ENCODE measurements around the gene LRCOL1. TPM values are rescaled to one million over a fixed set of nuclear protein-coding genes. Genes with fewer than 3 reads are reported as not detected.

LRCOL1 gene
- total and polyA plus RNA-seq, 2 of the 13 experiments (the other 11 are each of a cell fraction or from before 2014, with no cell fraction given): not detected

DNA sequence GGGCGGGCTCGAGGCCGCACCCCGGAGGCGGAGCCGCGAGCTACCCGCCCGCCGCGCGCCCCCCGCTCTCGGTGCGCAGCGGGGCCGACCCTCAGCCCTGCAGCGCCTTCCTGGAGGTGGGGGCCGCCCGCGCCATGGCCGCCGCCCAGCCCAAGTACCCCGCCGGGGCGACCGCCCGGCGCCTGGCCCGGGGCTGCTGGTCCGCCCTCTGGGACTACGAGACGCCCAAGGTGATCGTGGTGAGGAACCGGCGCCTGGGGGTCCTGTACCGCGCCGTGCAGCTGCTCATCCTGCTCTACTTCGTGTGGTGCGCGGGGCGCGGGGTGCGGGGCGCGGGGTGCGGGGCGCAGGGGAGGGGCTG is 8.3 kb upstream of the LRCOL1 start, which contains the start of gene P2RX2:
Gene P2RX2, plus strand, starts transcription at position 94 of the 361 bp plus-strand sequence. Its CDS starts 41 bp downstream, at position 135.
- Histone ChIP-seq H3K36me3 (replicated peaks in 1 of 2; ENCODE audit: control insufficient read depth in 1 of 2, insufficient read depth in 2 of 2, low read length in 2 of 2) (peaks cover 0 to under 1% of the 10 kb centered on the region in 2 experiments; a peak in 1 of 5 replicates), H3K27me3 (ENCODE audit: control insufficient read depth in 1 of 2, insufficient read depth in 2 of 2, low read length in 2 of 2) (peaks cover 0 to 9% of the 10 kb centered on the region in 2 experiments; a peak in 4 of 5 replicates), H3K79me2 (ENCODE audit: insufficient read depth, low read length) (no peaks in the 10 kb centered on the region), H4K20me1 (ENCODE audit: insufficient read depth, low read length) (no peaks in the 10 kb centered on the region; the same call in 1 of the 2 replicates), H3K9me3 (ENCODE audit: low read length) (peaks cover 23% of the 10 kb centered on the region), H3K4me2 (ENCODE audit: low read depth, low read length) (no peak within 1 kb of the TSS), H3K27ac (ENCODE audit: extremely low read length, insufficient read depth, low read length) (no peak within 1 kb of the TSS), H3K9ac (ENCODE audit: insufficient read depth, low read depth, low read length) (no peak within 1 kb of the TSS), H3K4me3 (replicated peaks in 1 of 3; ENCODE audit: insufficient read depth in 1 of 3, low read depth in 2 of 3, low read length in 3 of 3) (no peak within 1 kb of the TSS), H2AFZ (ENCODE audit: low read length) (no peak within 1 kb of the TSS), H3K4me1 (ENCODE audit: insufficient read depth, low read length) (peaks cover 10% of the 10 kb centered on the region)
- 94% methylated on average over 31 of the region's 49 CpGs for WGBS (ENCODE audit: low lambda C conversion rate)
- in situ Hi-C loops (cut with HindIII; ENCODE audit: extremely low pct_ligation_motif_present, low pct_unique_long_range_greater_than_20kb) (no loop called here), intact Hi-C loops (cut with micrococcal nuclease; ENCODE audit: unreplicated experiment) (no loop called here)
- no peak for DNase-seq (ENCODE audit: low spot score)
- no peak for FAIRE-seq
- TF ChIP-seq ZNF775 (CRISPR knock-in tag; IDR thresholded peaks at IDR 0.05; ENCODE audit: borderline replicate concordance) (no peak), ARNT2 (CRISPR knock-in tag; IDR thresholded peaks at IDR 0.05; ENCODE audit: low read depth) (no peak), TBL1XR1 (IDR thresholded peaks at IDR 0.05; ENCODE audit: borderline replicate concordance, low read length, partially characterized antibody) (no peak), ZNF331 (CRISPR knock-in tag; IDR thresholded peaks at IDR 0.05) (no peak), ZNF430 (CRISPR knock-in tag; IDR thresholded peaks at IDR 0.05) (no peak), ZNF703 (CRISPR knock-in tag; IDR thresholded peaks at IDR 0.05; ENCODE audit: borderline replicate concordance) (no peak)
- TF ChIP-seq, protein P1, sequence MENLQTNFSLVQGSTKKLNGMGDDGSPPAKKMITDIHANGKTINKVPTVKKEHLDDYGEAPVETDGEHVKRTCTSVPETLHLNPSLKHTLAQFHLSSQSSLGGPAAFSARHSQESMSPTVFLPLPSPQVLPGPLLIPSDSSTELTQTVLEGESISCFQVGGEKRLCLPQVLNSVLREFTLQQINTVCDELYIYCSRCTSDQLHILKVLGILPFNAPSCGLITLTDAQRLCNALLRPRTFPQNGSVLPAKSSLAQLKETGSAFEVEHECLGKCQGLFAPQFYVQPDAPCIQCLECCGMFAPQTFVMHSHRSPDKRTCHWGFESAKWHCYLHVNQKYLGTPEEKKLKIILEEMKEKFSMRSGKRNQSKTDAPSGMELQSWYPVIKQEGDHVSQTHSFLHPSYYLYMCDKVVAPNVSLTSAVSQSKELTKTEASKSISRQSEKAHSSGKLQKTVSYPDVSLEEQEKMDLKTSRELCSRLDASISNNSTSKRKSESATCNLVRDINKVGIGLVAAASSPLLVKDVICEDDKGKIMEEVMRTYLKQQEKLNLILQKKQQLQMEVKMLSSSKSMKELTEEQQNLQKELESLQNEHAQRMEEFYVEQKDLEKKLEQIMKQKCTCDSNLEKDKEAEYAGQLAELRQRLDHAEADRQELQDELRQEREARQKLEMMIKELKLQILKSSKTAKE (CRISPR knock-in tag; IDR thresholded peaks at IDR 0.05; ENCODE audit: borderline replicate concordance): no peak
- TF ChIP-seq, protein P2, sequence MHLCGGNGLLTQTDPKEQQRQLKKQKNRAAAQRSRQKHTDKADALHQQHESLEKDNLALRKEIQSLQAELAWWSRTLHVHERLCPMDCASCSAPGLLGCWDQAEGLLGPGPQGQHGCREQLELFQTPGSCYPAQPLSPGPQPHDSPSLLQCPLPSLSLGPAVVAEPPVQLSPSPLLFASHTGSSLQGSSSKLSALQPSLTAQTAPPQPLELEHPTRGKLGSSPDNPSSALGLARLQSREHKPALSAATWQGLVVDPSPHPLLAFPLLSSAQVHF (CRISPR knock-in tag; IDR thresholded peaks at IDR 0.05): no peak
- no peak for ATAC-seq
- ChIA-PET POLR2A (no interaction called here), CTCF (ENCODE audit: low intra/inter-chr PET ratio, low total read pairs) (no interaction called here)
- no TSS peak for BruUV-seq (replicated peaks)

Data from HepG2 (cell line).